Left lung (tissue), 10 donors: Measurements from ENCODE around the gene RBMS2. TPM values are rescaled to one million over a fixed set of nuclear protein-coding genes. Genes with fewer than 3 reads are reported as not detected.
"Not testable (repeated sequence)": the region's sequence is repeated elsewhere in the genome, so short reads cannot be mapped to it uniquely, and the experiment has no call there.

ENCODE experiments used
- ATAC-seq: fragments of 200-7000 bp; cut with Tn5 transposase; one replicate; pipeline ENCODE4 v1.9.1; 2020; ENCODE audit warnings: moderate library complexity
- DNase-seq, 4 donors: peaks; one replicate each; pipeline ENCODE4 v3.0.0-alpha.2; 2013 to 2020
- H3K27ac ChIP-seq, 2 donors: fragments of 200-600 bp; sonication (generic) in 1 of 2; one replicate each; pipeline versions ENCODE4 v1.5.0 to v1.8.0; 2020 to 2021
- H3K27me3 ChIP-seq, 2 donors: fragments of 200-600 bp; sonication (generic) in 1 of 2; one replicate each; pipeline versions ENCODE4 v1.5.0 to v1.8.0; 2020 to 2021
- H3K36me3 ChIP-seq, 2 donors: fragments of 200-600 bp; sonication (generic) in 1 of 2; one replicate each; pipeline versions ENCODE4 v1.5.0 to v1.8.0; 2020 to 2021
- H3K4me1 ChIP-seq, 2 donors: fragments of 200-600 bp; one replicate each; pipeline ENCODE4 v1.8.0; 2021
- H3K4me3 ChIP-seq, 2 donors: fragments of 200-600 bp; sonication (generic) in 1 of 2; one replicate each; pipeline versions ENCODE4 v1.5.0 to v1.8.0; 2020 to 2021; ENCODE audit warnings: mild to moderate bottlenecking in 1 of 2
- H3K9me3 ChIP-seq, 2 donors: fragments of 200-600 bp; sonication (generic) in 1 of 2; one replicate each; pipeline versions ENCODE4 v1.5.0 to v1.8.0; 2020 to 2021
- intact Hi-C, 2 donors: fragments of 100-400 bp; cut with DNase I; formaldehyde crosslinking; loops; one replicate each; pipeline versions ENCODE4 v1.11.2 to v1.14.2; 2022
- polyA plus RNA-seq, 6 donors: library from polyadenylated mRNA; unstranded; fragments of 120-200 nt; gene quantifications; one replicate each; pipeline ENCODE4 v1.2.1, GENCODE V29; 2013; ENCODE audit not compliant: insufficient read length in 6 of 6
- total RNA-seq, 2 donors: library from RNA; stranded (reverse); fragmentation: NEBNext Ultra II Directional; extraction: Animal tissue kit (Norgen Biotek cat#: 25700); gene quantifications; one replicate each; pipeline ENCODE4 v1.2.1, GENCODE V29; 2021
- TF ChIP-seq, protein P1 (sequence below), 2 donors: fragments of 200-600 bp; sonication (generic) in 1 of 2; IDR thresholded peaks; one replicate each; pipeline versions ENCODE4 v1.5.0 to v1.8.0; 2021; ENCODE audit warnings: antibody characterized with exemption in 2 of 2
- donor health status: DM: no; HTN: yes; CAD: no.
- donor health status: DM: no; HTN: no; CAD: no.

Gene RBMS2
- total and polyA plus RNA-seq, 8 donors: 49.0 to 113 (median 69.1) TPM

DNA sequence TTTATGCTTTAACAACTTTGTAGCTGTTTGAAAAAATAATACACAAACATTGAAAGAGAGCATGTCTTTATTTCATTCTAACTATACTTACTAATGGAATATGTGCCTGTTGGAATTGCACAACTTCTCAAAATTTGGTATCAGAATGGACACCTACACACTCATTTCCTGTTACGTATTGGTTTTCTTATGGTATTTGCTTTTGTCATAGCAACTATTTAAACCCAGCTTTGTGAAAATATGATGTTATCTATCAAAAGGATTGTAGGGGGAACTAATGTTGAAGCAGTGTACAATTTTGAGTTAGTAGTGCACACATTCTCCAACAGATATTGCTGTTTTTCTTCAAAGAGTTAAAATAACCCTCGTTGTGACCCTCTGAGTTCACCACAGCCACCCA, 52.6 kb downstream of the RBMS2 start:
- intact Hi-C loops: no loop called here
- no peaks in the 10 kb centered on the region for H3K9me3 ChIP-seq
- TF ChIP-seq, protein P1, sequence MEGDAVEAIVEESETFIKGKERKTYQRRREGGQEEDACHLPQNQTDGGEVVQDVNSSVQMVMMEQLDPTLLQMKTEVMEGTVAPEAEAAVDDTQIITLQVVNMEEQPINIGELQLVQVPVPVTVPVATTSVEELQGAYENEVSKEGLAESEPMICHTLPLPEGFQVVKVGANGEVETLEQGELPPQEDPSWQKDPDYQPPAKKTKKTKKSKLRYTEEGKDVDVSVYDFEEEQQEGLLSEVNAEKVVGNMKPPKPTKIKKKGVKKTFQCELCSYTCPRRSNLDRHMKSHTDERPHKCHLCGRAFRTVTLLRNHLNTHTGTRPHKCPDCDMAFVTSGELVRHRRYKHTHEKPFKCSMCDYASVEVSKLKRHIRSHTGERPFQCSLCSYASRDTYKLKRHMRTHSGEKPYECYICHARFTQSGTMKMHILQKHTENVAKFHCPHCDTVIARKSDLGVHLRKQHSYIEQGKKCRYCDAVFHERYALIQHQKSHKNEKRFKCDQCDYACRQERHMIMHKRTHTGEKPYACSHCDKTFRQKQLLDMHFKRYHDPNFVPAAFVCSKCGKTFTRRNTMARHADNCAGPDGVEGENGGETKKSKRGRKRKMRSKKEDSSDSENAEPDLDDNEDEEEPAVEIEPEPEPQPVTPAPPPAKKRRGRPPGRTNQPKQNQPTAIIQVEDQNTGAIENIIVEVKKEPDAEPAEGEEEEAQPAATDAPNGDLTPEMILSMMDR (IDR thresholded peaks at IDR 0.05): no peak
- DNase-seq (no peak), ATAC-seq (no peak)
- no peak overlapping the region for H3K4me3 ChIP-seq
- H3K27ac ChIP-seq: no peak overlapping the region
- H3K36me3 ChIP-seq: peaks cover 0 to 17% of the 10 kb centered on the region in 2 donors
- no peaks in the 10 kb centered on the region for H3K27me3 ChIP-seq
- peaks cover 21 to 40% of the 10 kb centered on the region in 2 donors for H3K4me1 ChIP-seq

DNA sequence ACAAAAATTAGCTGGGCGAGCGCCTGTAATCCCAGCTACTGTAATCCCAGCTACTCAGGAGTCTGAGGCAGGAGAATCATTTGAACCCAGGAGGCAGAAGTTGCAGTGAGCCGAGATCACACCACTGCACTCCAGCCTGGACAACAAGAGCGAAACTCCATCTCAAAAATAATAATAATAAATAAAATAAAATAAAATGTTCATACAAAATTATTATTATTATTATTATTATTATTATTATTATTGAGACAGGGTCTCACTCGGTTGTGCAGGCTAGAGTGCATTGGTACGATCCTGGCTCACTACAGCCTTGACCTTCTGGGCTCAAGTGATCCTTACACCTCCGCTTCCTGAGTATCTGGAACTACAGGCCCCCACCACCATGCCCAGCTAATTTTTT, 55.6 kb downstream of the RBMS2 start:
- H3K9me3 ChIP-seq, H3K4me3 ChIP-seq, H3K27me3 ChIP-seq, ATAC-seq, H3K4me1 ChIP-seq, DNase-seq, H3K27ac ChIP-seq: not testable (repeated sequence)
- intact Hi-C loops: loop anchor here in 1 of 2 donors (5.0 kb wide), 1 partner anchor 65 kb away; no protein-coding TSS in a partner anchor
- peaks cover 0 to 38% of the 10 kb centered on the region in 2 donors for H3K36me3 ChIP-seq

DNA sequence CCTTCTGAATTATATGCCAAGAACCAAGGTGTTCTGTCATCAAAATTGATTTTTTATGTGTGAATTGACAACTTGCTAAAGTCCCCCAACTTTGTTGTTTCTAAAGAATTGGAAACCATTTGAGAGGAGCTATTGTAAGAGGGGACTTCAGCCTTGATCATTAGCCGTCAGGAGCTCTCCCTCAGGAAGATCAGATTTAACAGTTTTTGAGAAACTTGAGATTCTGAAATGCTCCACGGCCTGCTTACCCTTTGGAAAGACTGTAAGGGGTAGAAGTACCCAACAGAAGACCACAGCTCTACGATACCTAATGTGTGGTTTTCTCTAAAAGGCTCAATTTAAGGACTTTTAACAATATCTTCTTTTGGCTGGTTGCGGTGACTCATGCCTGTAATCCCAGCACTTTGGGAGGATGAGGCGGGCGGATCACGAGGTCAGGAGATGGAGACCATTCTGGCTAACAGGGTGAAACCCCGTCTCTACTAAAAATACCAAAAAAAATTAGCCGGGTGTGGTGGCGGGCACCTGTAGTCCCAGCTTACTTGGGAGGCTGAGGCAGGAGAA, 57.4 kb downstream of the RBMS2 start:
- ATAC-seq: no peak
- TF ChIP-seq, protein P1 (IDR thresholded peaks at IDR 0.05): no peak
- no peaks in the 10 kb centered on the region for H3K4me1 ChIP-seq
- peaks cover 0 to 38% of the 10 kb centered on the region in 2 donors for H3K36me3 ChIP-seq
- H3K9me3 ChIP-seq: no peaks in the 10 kb centered on the region
- intact Hi-C loops: loop anchor here in 1 of 2 donors (5.0 kb wide), 1 partner anchor 67 kb away; no protein-coding TSS in a partner anchor
- DNase-seq: no peak
- no peaks in the 10 kb centered on the region for H3K27me3 ChIP-seq
- no peak overlapping the region for H3K4me3 ChIP-seq
- H3K27ac ChIP-seq: no peak overlapping the region

DNA sequence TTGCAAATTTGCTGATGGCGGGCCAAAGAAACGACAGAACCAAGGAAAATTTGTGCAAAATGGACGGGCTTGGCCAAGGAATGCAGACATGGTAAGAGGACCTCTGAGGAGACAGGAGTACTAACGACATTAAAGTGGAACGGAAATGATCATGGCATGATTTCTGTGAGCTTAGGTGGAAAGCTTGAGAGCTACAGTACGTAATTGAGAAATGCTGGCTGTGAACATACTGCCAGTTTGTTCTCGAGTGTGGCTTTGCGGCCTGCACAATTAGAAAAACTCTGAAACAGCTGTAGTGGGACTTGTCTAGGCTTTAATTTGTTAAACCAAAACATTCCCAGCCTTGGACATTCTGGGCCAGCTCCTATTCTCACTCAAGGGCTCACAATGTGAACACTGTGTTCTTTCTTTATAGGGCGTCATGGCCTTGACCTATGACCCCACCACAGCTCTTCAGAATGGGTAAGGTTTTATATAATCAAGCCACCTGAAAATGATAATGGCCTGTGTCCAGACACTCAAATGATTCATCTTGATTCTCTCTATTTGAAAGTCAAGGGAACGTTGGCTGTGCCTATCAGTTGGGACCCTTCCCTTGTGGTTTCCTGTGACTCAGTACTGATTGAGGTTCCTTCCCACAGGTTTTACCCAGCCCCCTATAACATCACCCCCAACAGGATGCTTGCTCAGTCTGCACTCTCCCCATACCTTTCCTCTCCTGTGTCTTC, 60.0 kb downstream of the RBMS2 start:
- Histone ChIP-seq H3K27ac (peak overlapping the region in 1 of 2 donors; percentile 18), H3K9me3 (no peaks in the 10 kb centered on the region), H3K27me3 (no peaks in the 10 kb centered on the region), H3K36me3 (peaks cover 0 to 42% of the 10 kb centered on the region in 2 donors), H3K4me1 (no peaks in the 10 kb centered on the region), H3K4me3 (no peak overlapping the region)
- intact Hi-C loops: no loop called here
- TF ChIP-seq, protein P1 (IDR thresholded peaks at IDR 0.05): no peak
- DNase-seq (no peak), ATAC-seq (peak; percentile 18)

DNA sequence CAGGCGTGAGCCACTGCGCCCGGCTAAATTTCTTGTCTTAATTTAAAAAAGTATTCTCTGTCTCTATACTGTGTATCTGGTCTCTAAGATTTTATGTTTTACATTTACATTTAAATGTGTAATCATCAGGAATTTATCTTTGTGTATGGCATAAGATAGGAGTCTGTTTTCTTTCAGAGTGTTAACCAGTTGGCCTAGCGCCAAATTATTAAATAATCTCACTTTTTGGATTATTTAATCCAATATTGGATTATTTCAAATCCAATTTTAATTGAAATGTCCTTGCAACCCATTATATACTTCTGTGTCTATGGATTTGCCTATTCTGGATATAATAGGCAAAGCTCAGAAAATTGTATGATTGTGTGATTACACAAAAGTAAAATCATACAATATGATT, 63.5 kb downstream of the RBMS2 start:
- H3K27ac ChIP-seq: no peak overlapping the region
- peaks cover 0 to 64% of the 10 kb centered on the region in 2 donors for H3K36me3 ChIP-seq
- H3K9me3 ChIP-seq: no peaks in the 10 kb centered on the region
- no peak for DNase-seq
- H3K4me3 ChIP-seq: no peak overlapping the region
- intact Hi-C loops: no loop called here
- TF ChIP-seq, protein P1 (IDR thresholded peaks at IDR 0.05): no peak
- ATAC-seq: no peak
- H3K4me1 ChIP-seq: no peaks in the 10 kb centered on the region
- H3K27me3 ChIP-seq: no peaks in the 10 kb centered on the region
